ENCODE results near the gene KLF7. TPM values are rescaled to one million over a fixed set of nuclear protein-coding genes. Genes with fewer than 3 reads are reported as not detected.

Gene KLF7
- total and polyA plus RNA-seq, 2 donors (not counting 1 experiment from before 2014, with no cell fraction given): 12.9 to 21.0 TPM

GRCh38 chr2:207035875-207036274 lies 129.9 kb downstream of the KLF7 start:
- Histone ChIP-seq H3K9ac (ENCODE audit: insufficient read depth, low read length) (no peak overlapping the region), H3K27me3 (ENCODE audit: control insufficient read depth, insufficient read depth, low read length) (no peaks in the 10 kb centered on the region), H3K9me3 (ENCODE audit: control insufficient read depth, insufficient read depth, low read depth, low read length) (no peaks in the 10 kb centered on the region), H3K27ac (ENCODE audit: insufficient read depth, low read length) (no peak overlapping the region), H3K79me2 (ENCODE audit: control insufficient read depth, insufficient read depth, low read length) (no peaks in the 10 kb centered on the region), H2AFZ (ENCODE audit: low read length) (no peak overlapping the region), H4K20me1 (ENCODE audit: control insufficient read depth, extremely low read depth, insufficient read depth, low read length) (no peaks in the 10 kb centered on the region), H3K4me2 (ENCODE audit: extremely low read depth, insufficient read depth, low read length) (no peak overlapping the region), H3K4me1 (ENCODE audit: control insufficient read depth, extremely low read depth, insufficient read depth, low read length) (no peaks in the 10 kb centered on the region), H3K36me3 (ENCODE audit: control insufficient read depth, insufficient read depth, low read length) (no peaks in the 10 kb centered on the region), H3K4me3 (replicated peaks in 1 of 4; ENCODE audit: control extremely low read depth in 1 of 4, insufficient read depth in 1 of 4, low read depth in 3 of 4, low read length in 4 of 4) (no peak overlapping the region)
- no peak for DNase-seq (ENCODE audit: low read depth in 2 of 2)
- TF ChIP-seq CTCF (conservative IDR thresholded peaks at IDR 0.05 in 1 of 2, IDR thresholded peaks at IDR 0.05 in 1 of 2; ENCODE audit: low read depth in 1 of 2, low read length in 2 of 2) (no peak), EZH2 (IDR thresholded peaks at IDR 0.05; ENCODE audit: low read length, missing control alignments) (no peak)

- Histone ChIP-seq H3K9ac (ENCODE audit: insufficient read depth, low read length) (no peak overlapping the region), H3K4me1 (ENCODE audit: control insufficient read depth, extremely low read depth, insufficient read depth, low read length) (no peaks in the 10 kb centered on the region), H4K20me1 (ENCODE audit: control insufficient read depth, extremely low read depth, insufficient read depth, low read length) (no peaks in the 10 kb centered on the region), H3K4me2 (ENCODE audit: extremely low read depth, insufficient read depth, low read length) (no peak overlapping the region), H2AFZ (ENCODE audit: low read length) (no peak overlapping the region), H3K9me3 (ENCODE audit: control insufficient read depth, insufficient read depth, low read depth, low read length) (no peaks in the 10 kb centered on the region), H3K4me3 (replicated peaks in 1 of 4; ENCODE audit: control extremely low read depth in 1 of 4, insufficient read depth in 1 of 4, low read depth in 3 of 4, low read length in 4 of 4) (no peak overlapping the region), H3K36me3 (ENCODE audit: control insufficient read depth, insufficient read depth, low read length) (no peaks in the 10 kb centered on the region), H3K27me3 (ENCODE audit: control insufficient read depth, insufficient read depth, low read length) (no peaks in the 10 kb centered on the region), H3K79me2 (ENCODE audit: control insufficient read depth, insufficient read depth, low read length) (no peaks in the 10 kb centered on the region), H3K27ac (ENCODE audit: insufficient read depth, low read length) (no peak overlapping the region)
- TF ChIP-seq EZH2 (IDR thresholded peaks at IDR 0.05; ENCODE audit: low read length, missing control alignments) (no peak), CTCF (conservative IDR thresholded peaks at IDR 0.05 in 1 of 2, IDR thresholded peaks at IDR 0.05 in 1 of 2; ENCODE audit: low read depth in 1 of 2, low read length in 2 of 2) (no peak)
- no peak for DNase-seq (ENCODE audit: low read depth in 2 of 2)
These were observed 133.3 kb downstream of the KLF7 start for GRCh38 chr2:207032490-207032889.

Other genes with a start within 250 kb of the KLF7 start
- under 0.01 TPM in 1 of 2 replicates, not detected in the other for gene CPO, start 226.4 kb downstream of the KLF7 start, total RNA-seq
- gene CPO, start 226.4 kb downstream of the KLF7 start, polyA plus RNA-seq: not detected in 2 replicates

Measured in fibroblast of lung (primary cell).